GM18505 (cell line): ENCODE measurements around the gene ICAM1.

Experiments used
- ATAC-seq: cut with Tn5 transposase; IDR thresholded peaks from one replicate; pipeline ENCODE4 v1.9.1; 2021; ENCODE audit not compliant: unreplicated experiment
- POLR2A ChIP-seq: IDR thresholded peaks from 4 replicates; pipeline ENCODE4 v1.6.1; 2011; ENCODE audit warnings: borderline replicate concordance; ENCODE audit not compliant: insufficient read depth, insufficient read length; ENCODE audit errors: extremely low read depth

Gene ICAM1

DNA sequence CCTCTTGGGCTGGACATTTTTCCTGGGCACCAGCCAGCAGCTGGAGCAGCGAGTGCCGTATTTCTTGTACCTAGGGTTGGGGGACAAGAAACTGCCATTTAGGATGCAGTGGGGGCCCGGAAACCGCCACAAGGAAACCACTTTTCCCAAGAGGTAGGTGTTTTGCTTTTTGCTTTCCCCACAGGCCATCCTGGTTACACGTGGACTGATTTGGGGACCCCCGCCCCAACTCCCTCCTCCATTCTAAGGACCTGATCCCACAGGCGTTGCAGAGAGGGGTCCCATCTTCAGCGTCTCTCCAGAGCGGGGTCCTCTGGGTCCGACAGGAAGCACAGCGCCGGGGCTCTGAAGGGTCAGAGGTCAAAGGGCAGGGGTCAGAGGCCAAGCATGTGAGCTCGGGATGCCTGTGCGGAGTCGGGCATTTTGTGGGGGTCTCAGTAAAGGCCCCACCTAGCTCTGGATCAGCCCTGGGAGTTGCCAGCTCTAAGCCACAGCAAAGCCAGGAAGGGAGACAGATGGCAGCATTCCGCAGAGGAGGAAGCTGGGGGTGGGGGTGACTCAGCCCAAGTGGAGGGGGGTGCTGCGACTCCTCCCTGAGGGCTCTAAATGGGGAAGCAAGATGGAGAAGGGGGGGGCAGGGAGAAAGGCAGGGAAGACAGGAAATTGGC lies 34.4 kb downstream of the ICAM1 start:
- no peak for ATAC-seq
- no peak for TF ChIP-seq POLR2A

DNA sequence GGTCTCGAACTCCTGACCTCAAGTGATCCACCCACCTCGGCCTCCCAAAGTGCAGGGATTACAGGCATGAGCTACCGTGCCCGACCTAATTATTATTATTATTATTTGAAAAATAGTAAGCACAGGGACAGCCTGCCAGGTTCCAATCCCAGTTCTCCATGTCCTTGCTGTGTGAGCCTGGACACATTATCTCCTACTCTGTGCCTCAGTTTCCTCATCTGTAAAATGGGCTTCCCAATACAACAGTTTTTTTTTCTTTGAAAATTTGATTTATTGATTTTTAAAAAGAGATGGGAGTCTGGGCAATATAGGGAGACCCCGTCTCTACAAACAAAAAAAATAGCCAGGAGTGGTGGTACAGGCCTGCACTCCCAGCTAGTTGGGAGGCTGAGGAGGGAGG lies 35.4 kb downstream of the ICAM1 start:
- TF ChIP-seq POLR2A, result no peak
- no peak for ATAC-seq

DNA sequence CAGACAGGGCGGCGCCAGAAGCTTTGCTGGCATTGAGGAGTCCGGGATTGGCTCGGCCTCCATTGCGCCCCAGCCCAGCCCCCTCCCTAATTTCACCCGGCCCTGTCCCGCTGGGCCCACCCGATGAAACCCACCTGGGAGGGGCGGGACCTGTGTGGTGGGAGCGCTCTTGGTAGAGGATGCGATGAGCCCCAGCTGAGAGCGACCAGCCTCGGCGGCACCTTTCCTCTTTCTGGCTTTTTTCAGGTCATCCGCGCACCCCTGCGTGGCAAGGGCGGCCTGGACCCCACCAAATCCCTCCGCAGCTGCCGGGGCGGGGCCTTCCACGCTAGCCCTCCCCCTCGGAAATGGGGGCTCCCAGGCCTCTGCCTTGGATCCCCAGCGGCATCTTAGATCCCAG lies 38.5 kb downstream of the ICAM1 start, which contains the start of gene ZGLP1:
Gene ZGLP1, minus strand, starts transcription at position 393 of the 400 bp plus-strand sequence.
- no peak for TF ChIP-seq POLR2A
- ATAC-seq, result no peak

DNA sequence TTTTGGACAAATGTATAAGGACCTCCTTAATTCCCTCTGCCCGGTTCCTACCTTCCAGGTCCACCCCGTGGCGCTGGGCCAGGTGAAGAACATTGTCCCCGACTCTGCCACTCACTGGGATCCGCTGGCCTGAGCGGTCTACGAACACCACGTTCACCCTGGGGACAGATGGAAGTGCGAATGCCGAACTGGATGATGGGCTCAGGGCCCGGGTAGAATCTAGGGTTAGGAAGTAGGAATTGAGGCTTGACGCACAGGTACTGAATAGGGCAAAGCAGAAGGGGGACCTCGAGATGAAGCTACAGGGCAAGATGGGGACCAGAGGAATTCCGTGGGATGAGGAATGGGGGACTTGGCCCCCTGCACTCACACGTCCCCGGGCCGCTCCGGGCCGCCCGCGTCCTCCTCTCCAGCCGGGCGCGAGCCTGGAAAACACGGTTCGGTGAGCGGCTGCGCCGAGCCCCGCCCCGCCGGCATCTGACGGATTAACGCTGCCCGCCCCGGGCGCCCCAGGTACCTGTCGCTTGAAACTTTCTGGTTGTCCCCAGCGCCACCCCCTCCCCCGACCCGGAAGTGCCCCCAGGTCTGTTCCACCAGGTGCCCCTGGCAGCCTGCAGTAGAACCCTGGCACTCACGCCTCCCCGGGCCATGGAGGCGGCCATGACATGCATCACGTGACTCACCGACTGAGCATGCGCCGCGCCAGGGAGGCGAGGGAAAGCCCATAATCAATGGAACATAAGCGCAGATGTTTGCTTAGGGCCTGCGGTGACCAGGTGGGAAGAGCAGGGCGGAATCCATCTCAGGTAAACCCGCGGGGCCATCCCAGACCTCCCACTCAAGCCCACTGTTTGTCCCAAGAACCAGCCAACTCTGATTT lies 44.7 kb downstream of the ICAM1 start, which contains the start of gene FDX2:
Gene FDX2, minus strand, starts transcription at position 681 of the 880 bp plus-strand sequence. Its CDS starts 19 bp downstream, at position 662.
- TF ChIP-seq POLR2A, result peak; percentile 82
- no peak for ATAC-seq

DNA sequence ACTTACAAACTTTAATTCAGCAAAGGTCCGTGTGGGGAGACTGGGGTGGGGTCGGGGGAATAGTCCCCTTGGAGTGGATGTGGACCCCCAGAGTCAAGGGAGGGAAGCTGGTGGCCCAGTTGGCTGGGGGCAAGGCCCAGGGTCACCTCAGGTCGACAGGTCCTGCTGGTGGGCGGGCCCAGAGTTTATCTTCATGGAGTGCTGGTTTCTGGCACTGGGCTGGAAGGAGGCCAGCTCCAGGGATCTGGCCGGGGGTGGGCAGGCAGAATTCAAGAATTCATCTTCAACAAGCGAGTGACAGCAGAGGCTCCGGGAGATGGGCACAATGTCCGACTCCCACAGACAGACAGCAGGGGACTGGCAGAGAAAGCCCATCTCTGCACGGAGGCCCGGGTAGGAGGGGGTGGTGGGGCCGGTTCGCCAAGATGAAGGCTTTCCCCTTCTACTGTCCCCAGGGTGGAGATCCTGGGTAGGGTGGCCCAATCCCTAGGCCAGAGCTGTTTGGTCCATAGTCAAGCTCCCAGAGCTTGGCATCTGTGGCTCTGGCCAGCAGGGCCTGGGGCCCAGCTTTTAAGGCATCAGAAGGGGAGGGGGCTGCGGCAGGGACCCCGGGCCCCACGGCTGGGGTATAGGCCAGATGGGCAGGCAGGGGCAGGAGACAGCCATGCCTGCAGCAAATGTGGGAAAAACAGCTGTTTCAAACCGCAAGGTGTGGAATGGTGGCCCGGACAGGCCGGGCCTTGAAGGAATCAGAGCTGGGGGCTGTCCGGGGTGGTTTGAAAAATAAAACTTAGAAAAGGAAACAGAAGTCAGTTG lies 45.5 kb downstream of the ICAM1 start:
- no peak for TF ChIP-seq POLR2A

DNA sequence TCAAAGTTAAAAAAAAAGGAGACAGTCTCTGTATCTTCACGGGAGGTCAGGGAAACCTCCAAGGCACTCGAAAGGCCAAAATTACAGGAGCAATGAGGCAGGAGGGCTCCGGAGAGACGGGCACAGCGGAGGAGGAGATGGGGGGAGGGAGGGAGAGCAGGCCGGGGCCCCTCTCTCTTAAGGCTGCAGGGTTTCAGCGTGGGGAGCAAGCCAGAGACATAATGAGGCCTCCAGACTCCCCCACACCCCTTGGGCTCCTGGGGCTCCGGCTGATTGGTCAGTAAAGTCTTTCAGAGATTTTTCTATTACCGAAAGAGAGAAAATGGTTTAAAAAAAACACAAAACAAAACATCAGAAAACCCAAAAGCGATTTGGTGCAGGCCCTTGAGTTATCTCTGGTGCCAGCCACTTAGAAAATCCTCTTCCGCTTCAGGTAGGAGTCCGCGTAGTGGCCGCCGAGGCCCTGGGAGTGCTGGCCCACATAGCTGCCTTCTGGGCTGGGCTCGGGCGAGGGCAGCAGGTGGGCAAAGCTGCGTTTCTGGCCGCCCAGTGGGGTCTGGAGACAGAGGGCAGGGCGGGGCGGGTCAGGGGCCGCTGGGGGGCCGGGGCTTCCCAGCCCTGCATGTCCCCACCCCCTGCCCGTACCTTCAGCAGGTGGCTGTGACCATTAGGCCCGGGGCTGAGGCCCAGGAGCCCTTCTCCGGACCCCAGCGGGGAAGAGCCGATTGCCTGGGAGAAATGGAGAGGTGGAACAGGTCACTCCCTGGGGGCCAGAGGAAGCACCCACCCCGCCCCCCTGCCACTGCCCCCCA lies 46.3 kb downstream of the ICAM1 start:
- no peak for ATAC-seq
- no peak for TF ChIP-seq POLR2A

More for the DNA sequence above, 45.5 kb downstream of the ICAM1 start:
- no peak for ATAC-seq

DNA sequence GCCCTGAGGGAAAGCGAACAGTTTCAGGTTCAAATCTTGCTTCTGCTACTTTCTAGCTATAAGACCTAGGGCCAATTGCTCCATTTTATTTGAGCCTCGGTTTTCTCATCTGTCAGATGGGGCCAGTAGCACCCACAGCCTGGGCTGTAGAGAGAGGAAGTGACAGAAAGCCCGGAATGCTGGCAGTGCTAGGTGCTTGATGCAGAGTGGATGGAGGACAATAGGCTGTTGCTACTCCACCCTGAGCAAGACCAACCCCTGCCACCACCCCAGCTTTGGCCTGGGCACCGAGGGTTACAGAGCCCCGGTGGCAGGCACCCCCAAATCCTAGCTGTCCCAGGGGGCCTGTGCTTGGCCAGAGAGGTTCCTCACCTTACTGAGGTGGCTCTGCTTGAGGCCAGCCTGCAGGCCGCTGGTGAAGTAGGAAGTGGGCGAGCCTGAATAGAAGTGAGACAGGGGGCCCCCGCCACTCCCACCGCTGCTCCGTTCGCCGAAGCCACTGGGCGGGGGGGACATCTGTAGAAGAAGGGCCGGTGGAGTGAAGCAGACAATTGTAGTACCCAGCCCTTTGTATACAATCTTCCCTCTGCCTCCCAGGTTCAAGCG lies 47.0 kb downstream of the ICAM1 start:
- no peak for ATAC-seq
- TF ChIP-seq POLR2A, result no peak

DNA sequence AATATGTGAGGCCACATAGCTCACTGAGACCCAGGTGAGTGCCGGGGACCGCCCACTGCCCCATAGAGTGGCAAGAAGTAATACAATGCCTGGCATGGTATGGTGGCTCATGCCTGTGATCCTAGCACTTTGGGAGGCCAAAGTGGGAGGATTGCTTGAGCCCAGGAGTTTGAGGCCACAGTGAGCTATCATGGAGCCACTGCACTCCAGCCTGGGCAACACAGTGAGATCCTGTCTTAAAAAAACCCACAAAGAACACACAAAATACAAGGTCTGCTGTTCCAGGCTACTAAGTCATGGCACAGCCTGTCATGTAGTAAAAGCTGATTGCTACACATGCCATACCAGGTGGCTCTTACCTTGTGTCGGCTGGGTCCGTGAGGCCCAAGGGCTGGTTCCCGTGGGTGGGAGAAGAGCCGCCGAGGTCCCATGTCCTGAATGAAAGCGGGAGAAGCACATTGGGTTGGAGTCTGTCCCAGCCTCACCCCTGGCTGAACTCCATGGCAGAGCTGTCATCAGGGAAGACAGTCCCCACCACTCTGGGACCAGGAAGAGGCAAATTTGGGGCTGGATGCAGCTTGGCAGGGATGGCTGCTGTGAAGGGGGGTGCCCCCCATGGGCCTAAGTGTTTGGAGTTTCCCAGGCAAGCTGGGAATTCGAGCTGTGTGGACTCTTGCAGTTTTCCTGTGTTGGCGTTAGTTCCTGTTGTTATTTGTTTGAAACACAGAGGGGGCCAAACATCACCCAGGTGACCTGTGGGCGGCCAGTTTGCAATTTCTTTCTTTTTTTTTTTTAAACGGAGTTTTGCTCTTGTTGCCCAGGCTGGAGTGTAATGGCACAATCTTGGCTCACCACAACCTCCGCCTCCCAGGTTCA lies 48.1 kb downstream of the ICAM1 start:
- no peak for ATAC-seq
- TF ChIP-seq POLR2A, result no peak

DNA sequence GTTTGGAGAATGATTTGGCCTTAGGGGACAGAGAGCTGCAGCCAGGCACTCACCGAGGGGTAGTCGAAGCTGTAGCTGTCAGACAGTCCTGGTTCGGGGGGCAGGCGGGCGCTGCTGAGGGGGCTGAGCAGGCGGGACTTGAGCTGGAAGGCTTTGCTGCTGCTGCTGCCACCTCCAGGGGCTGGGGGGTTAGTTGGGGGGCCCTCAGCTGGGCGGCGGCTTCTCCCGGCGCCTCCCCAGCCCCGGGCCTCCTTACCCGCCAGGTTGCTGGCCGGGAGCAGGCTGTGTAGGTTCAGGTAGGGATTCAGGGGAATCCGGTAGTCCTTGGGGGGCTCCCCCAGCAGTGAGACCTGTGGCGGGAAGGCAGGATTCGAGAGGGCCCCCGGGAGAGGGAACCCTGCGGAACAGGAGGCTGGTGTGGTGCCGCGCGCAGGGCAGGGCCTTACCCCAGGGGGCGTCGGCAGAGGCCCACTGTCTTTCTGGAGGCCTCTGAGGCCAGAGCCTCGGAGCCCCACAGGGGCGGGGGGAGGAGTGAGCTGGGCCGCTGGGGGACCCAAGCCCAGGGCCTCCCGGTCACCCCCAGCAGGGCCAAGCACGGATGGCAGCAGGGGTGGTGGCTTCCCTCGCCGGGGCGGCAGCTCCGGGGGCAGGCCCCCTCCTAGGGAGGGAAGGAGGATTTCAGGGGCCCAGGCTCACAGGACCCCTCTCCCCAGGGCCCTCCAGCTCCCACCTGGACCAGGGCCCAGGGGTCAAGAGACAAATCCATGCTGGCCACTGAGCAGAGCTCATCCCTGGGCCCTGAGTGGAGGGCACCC lies 49.9 kb downstream of the ICAM1 start:
- no peak for ATAC-seq
- no peak for TF ChIP-seq POLR2A

DNA sequence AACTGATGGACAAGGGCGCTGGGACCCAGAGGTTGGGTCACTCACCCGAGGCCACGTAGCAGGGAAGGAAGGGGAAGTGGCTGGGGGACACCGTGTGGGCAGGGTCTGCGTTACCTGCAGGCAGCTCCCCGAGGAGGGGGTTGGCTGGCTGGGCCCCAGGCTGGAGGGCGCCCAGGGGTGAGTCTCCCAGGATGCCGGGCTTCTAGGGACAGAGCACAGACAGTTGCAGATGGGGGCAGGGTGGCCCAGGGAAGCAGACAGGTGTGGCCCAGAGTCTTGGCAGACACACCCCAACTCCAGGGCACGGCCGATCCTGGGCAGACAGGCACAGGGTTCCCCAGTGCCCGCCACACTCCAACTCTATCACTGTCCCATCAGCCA lies 50.5 kb downstream of the ICAM1 start:
- no peak for ATAC-seq
- TF ChIP-seq POLR2A, result no peak

DNA sequence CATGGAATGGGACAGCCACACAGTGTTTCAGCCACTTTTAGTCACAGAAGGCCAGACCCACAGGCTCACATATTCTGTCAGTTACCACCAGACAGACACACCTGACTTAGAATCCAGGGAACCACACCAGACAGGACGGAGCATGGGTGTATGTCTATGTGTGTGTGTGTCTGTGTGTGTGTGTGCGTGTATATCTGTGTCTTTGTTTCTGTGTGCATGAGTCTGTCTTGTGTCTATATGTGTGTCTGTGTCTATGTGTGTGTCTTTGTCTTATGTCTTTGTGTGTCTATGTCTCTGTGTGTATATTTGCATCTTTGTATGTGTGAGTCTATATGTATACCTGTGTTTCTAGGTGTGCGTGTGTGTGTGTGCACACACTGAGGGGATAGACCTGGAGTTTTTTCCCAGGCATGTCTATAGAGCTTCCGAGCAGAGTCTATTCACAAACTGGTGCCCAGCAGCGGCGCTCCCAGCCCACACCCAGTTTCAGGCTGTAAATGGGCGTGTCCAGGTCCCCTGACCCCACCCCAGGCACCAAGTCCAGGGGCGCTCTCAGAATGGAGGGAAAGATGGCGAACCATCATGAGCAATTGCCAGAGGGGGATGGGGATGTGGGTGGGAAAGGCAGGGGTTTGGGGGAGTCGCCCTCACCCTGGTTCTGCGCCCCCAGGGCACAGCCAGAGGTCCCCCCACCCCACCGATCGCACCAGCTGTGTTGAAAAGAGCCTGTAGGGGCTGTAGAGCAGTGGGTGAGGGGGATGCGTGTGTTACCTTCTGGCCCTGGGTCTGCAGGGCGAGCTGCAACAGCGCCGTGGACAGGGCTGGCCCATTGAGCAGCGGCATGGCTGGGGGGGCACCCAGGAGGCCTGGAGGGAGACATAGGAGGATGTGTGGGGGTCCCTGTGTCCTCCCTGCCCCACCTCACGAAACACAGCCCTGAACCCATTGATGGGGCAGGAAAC lies 51.2 kb downstream of the ICAM1 start:
- TF ChIP-seq POLR2A, result peak; percentile 21

More for the DNA sequence above, 51.2 kb downstream of the ICAM1 start:
- no peak for ATAC-seq
